BLaER1 treated with 17β-estradiol and CSF1 and Interleukin-3, amounts not matched to agents 10 nM and 100 nM (cell line): Measurements from ENCODE around the gene PDF.
A peak's percentile ranks its signal among the peaks of the same experiment; 100 is the strongest.
"Not testable (repeated sequence)": the region's sequence is repeated elsewhere in the genome, so short reads cannot be mapped to it uniquely, and the experiment has no call there.

ENCODE experiments used
- H3K27ac ChIP-seq, 11 experiments: shearing (Covaris generic); formaldehyde crosslinking; 2 replicates each; pipeline ENCODE4 v1.8.1; 2022
- H3K27me3 ChIP-seq, 11 experiments: shearing (Covaris generic); formaldehyde crosslinking; 2 replicates each; pipeline ENCODE4 v1.8.1; 2022
- H3K36me3 ChIP-seq, 11 experiments: shearing (Covaris generic); formaldehyde crosslinking; 2 replicates each; pipeline ENCODE4 v1.8.1; 2022
- H3K4me1 ChIP-seq, 10 experiments: shearing (Covaris generic); formaldehyde crosslinking; 2 replicates each; pipeline ENCODE4 v1.8.1; 2022
- H3K4me2 ChIP-seq, 11 experiments: shearing (Covaris generic); formaldehyde crosslinking; 2 replicates each; pipeline ENCODE4 v1.8.1; 2022
- H3K4me3 ChIP-seq, 10 experiments: shearing (Covaris generic); formaldehyde crosslinking; 2 replicates each; pipeline ENCODE4 v1.8.1; 2022
- H3K9ac ChIP-seq, 11 experiments: shearing (Covaris generic); formaldehyde crosslinking; 2 replicates each; pipeline ENCODE4 v1.8.1; 2022
- H3K9me3 ChIP-seq, 11 experiments: shearing (Covaris generic); formaldehyde crosslinking; replicated peaks in 1 of 11; 2 replicates each; pipeline ENCODE4 v1.8.1; 2022
- H4K20me1 ChIP-seq, 11 experiments: shearing (Covaris generic); formaldehyde crosslinking; 2 replicates each; pipeline ENCODE4 v1.8.1; 2022
- Cebpa-rat ChIP-seq, 11 experiments: shearing (Covaris generic); IDR thresholded peaks; 2 replicates each; pipeline ENCODE4 v1.8.1; 2022

PDF gene

DNA sequence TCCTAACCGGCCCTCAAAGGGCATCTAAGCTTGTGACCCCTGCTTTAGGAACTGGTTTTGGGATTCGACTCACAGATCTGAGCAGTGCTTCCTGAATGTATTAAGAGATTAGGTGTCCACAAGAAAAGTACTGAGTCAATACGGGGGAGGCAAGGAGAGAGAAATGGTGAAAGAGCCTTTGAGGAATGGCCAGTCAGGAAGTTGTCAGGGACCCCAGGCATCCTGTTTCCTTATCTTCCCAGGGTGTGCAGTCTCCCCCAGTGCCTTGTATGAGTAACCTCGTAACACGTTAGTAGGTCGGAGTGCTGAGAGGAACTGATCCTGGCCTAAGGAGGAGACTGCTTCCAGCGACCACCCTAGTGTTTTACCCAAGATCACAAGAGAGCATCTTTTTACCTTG, 37.6 kb upstream of the PDF start:
- peaks cover 0 to 22% (median 14%) of the 10 kb centered on the region in 11 experiments; a peak in 12 of 22 replicates for H3K9me3 ChIP-seq
- H3K27ac ChIP-seq, result peak overlapping the region in 9 of 11 experiments; percentile 38 to 91 (median 85); a peak in 18 of 22 replicates
- peaks cover 0 to 100% (median 95%) of the 10 kb centered on the region in 10 experiments for H3K4me1 ChIP-seq
- H3K36me3 ChIP-seq, result peaks cover 83 to 100% (median 95%) of the 10 kb centered on the region in 11 experiments
- 0 out of 20 replicates have a peak overlapping the region, but pooled peaks of 1 of the 10 experiments have one; percentile 23 for H3K4me3 ChIP-seq
- peaks cover 0 to 65% (median 11%) of the 10 kb centered on the region in 11 experiments; a peak in 6 of 22 replicates for H4K20me1 ChIP-seq
- TF ChIP-seq Cebpa-rat (IDR thresholded peaks at IDR 0.05), result no peak
- H3K27me3 ChIP-seq, result no peaks in the 10 kb centered on the region
- H3K4me2 ChIP-seq, result peak overlapping the region in 10 of 11 experiments; percentile 3 to 79 (median 64); a peak in 18 of 22 replicates
- peak overlapping the region in 9 of 11 experiments; percentile 21 to 63 (median 47); a peak in 15 of 22 replicates for H3K9ac ChIP-seq

DNA sequence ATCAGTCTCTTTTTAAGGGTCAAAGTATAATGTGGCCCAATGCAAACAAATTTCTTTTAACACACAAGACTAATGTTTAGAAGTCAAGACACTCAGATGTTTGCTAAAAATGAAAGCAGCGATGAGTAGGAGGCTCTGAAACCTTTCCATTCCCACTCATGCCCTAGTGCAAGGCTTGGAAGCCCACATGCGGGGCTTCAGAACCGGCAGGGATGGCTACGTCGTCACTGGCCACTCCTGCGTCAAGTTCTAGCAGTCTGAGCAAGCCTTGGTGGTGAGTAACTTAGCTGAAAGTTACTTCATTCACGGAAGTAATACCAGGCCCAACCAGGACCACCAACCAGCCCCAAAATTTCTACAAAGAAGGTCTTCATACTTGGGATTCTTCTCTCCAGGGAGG, 36.0 kb upstream of the PDF start:
- Histone ChIP-seq H3K36me3 (peaks cover 83 to 89% (median 85%) of the 10 kb centered on the region in 11 experiments), H3K9ac (peak overlapping the region in 2 of 11 experiments; percentile 11 to 20; a peak in 2 of 22 replicates), H3K4me2 (peak overlapping the region in 5 of 11 experiments; percentile 13 to 63 (median 17); a peak in 7 of 22 replicates), H4K20me1 (peaks cover 0 to 69% (median 11%) of the 10 kb centered on the region in 11 experiments; a peak in 6 of 22 replicates), H3K4me3 (no peak overlapping the region), H3K4me1 (peaks cover 0 to 100% (median 94%) of the 10 kb centered on the region in 10 experiments), H3K9me3 (peaks cover 0 to 22% (median 14%) of the 10 kb centered on the region in 11 experiments; a peak in 12 of 22 replicates), H3K27me3 (no peaks in the 10 kb centered on the region), H3K27ac (peak overlapping the region in 7 of 11 experiments; percentile 78 to 91 (median 87); a peak in 13 of 22 replicates)
- TF ChIP-seq Cebpa-rat (IDR thresholded peaks at IDR 0.05), result no peak

DNA sequence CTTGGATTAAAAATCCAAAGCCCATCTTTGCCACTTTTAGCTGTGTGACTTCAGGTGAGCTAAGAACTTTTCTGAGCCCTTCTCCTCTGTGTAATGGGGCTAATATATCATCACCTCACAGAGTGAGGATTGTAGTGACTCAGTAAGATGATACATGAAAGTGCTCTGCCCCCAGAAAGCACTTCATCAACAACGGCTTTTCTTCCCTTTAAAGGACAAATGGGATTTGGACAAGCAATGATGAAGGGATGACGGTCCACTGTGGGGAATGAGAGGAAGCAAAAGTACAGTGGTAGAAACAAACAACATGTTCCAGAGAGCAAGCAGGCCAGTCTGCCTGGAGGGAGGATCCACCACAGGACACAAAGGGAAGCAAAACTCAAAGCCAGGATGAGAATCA, 35.5 kb upstream of the PDF start:
- Histone ChIP-seq H3K27me3 (no peaks in the 10 kb centered on the region), H3K9me3 (peaks cover 0 to 19% (median 14%) of the 10 kb centered on the region in 11 experiments; a peak in 12 of 22 replicates), H3K36me3 (peaks cover 79 to 89% (median 82%) of the 10 kb centered on the region in 11 experiments), H4K20me1 (peaks cover 0 to 71% (median 11%) of the 10 kb centered on the region in 11 experiments; a peak in 6 of 22 replicates), H3K9ac (peak overlapping the region in 3 of 11 experiments; percentile 11 to 22 (median 20); a peak in 2 of 22 replicates), H3K4me2 (peak overlapping the region in 3 of 11 experiments; percentile 17 to 63 (median 63); a peak in 3 of 22 replicates), H3K4me3 (no peak overlapping the region), H3K27ac (peak overlapping the region in 6 of 11 experiments; percentile 78 to 91 (median 86); a peak in 12 of 22 replicates), H3K4me1 (peaks cover 0 to 100% (median 92%) of the 10 kb centered on the region in 10 experiments; a peak in 18 of 20 replicates)
- no peak for TF ChIP-seq Cebpa-rat (IDR thresholded peaks at IDR 0.05)

DNA sequence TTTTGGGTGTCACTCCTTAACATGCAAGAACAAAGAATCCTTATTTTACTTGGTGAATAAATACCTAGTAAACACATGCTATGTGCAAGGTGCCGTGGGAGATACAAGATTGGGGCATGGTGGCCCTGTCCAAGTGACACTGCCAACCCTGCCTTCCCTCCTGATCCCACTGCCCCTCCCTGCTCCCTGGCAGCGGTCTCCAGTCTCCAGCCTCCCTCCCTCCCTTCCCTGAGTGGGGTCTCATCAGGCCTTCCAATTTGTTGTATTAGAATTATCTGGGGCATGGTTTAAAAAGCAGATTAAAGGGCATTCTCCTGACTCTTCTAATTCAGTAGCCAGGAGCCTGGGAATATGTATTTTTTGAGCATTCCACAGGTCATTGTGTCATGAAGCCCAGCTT, 33.7 kb upstream of the PDF start:
- Histone ChIP-seq H3K9me3 (peaks cover 0 to under 1% (median 0%) of the 10 kb centered on the region in 11 experiments; a peak in 2 of 22 replicates), H4K20me1 (peaks cover 0 to 68% (median 11%) of the 10 kb centered on the region in 11 experiments; a peak in 6 of 22 replicates), H3K4me2 (peak overlapping the region in 8 of 11 experiments; percentile 6 to 83 (median 63); a peak in 7 of 22 replicates), H3K9ac (no peak overlapping the region; a peak in 1 of 22 replicates), H3K27me3 (no peaks in the 10 kb centered on the region), H3K36me3 (peaks cover 61 to 84% (median 76%) of the 10 kb centered on the region in 11 experiments), H3K4me1 (peaks cover 0 to 95% (median 84%) of the 10 kb centered on the region in 10 experiments; a peak in 18 of 20 replicates), H3K27ac (peak overlapping the region in 3 of 11 experiments; percentile 20 to 90 (median 85); a peak in 6 of 22 replicates), H3K4me3 (no peak overlapping the region)
- TF ChIP-seq Cebpa-rat (IDR thresholded peaks at IDR 0.05), result no peak

DNA sequence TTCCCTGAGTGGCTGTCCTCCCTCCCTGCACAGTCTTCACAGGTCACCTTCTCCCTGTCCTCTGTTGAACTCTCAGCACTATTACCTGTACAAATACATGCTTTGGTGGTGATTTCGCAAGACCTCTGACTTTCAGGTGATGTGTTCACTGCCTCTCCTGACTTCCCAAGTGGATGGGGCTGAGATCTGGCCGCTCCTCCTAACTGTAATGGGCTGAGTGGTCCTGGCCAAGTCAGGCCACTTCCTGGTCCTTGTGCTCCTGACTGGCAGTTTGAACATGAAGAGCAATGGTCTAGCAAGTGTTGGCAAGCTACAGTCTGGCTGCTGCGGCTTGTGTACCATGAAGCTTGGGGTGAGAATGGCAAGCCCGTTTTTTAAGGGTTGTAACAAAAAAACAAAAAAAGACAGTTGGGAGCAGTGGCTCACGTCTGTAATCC, 32.9 kb upstream of the PDF start:
- Histone ChIP-seq H3K36me3 (peaks cover 53 to 77% (median 68%) of the 10 kb centered on the region in 11 experiments), H3K9me3 (no peaks in the 10 kb centered on the region), H3K4me3 (no peak overlapping the region), H3K9ac (peak overlapping the region in 1 of 11 experiments; percentile 30; a peak in 1 of 22 replicates), H3K27ac (peak overlapping the region in 7 of 11 experiments; percentile 16 to 85 (median 47); a peak in 13 of 22 replicates), H3K4me2 (peak overlapping the region in 8 of 11 experiments; percentile 37 to 83 (median 63); a peak in 17 of 22 replicates), H4K20me1 (peaks cover 0 to 64% (median 11%) of the 10 kb centered on the region in 11 experiments; a peak in 6 of 22 replicates), H3K27me3 (no peaks in the 10 kb centered on the region), H3K4me1 (peaks cover 0 to 87% (median 76%) of the 10 kb centered on the region in 10 experiments; a peak in 18 of 20 replicates)
- TF ChIP-seq Cebpa-rat (IDR thresholded peaks at IDR 0.05), result peak in 7 of 11 experiments; percentile 42 to 89 (median 62); a peak in 8 of 22 replicates

DNA sequence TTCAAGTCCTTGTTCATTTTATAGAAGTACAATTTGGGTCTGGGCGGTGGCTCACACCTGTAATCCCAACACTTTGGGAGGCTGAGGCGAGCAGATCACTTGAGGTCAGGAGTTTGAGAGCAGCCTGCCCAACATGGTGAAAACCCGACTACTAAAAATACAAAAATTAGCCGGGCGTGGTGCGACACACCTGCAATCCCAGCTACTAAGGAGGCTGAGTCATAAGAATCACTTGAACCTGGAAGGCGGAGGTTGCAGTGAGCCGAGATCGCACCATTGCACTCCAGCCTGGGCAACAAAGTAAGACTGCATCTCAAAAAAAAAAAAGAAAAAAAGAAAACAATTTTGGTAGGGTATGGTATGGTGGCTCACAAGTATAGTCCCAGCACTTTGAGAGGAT, 29.7 kb upstream of the PDF start:
- H3K27ac ChIP-seq, result peak overlapping the region in 5 of 11 experiments; percentile 7 to 72 (median 29); a peak in 3 of 22 replicates
- peaks cover 0 to 80% (median 50%) of the 10 kb centered on the region in 10 experiments for H3K4me1 ChIP-seq
- not testable (repeated sequence) for H3K9me3 ChIP-seq, H3K27me3 ChIP-seq, H3K4me3 ChIP-seq, H3K9ac ChIP-seq
- H4K20me1 ChIP-seq, result peaks cover 0 to 42% (median 3%) of the 10 kb centered on the region in 11 experiments; a peak in 6 of 22 replicates
- peaks cover 25 to 57% (median 38%) of the 10 kb centered on the region in 11 experiments for H3K36me3 ChIP-seq
- H3K4me2 ChIP-seq, result peak overlapping the region in 6 of 11 experiments; percentile 4 to 27 (median 10); a peak in 7 of 22 replicates

DNA sequence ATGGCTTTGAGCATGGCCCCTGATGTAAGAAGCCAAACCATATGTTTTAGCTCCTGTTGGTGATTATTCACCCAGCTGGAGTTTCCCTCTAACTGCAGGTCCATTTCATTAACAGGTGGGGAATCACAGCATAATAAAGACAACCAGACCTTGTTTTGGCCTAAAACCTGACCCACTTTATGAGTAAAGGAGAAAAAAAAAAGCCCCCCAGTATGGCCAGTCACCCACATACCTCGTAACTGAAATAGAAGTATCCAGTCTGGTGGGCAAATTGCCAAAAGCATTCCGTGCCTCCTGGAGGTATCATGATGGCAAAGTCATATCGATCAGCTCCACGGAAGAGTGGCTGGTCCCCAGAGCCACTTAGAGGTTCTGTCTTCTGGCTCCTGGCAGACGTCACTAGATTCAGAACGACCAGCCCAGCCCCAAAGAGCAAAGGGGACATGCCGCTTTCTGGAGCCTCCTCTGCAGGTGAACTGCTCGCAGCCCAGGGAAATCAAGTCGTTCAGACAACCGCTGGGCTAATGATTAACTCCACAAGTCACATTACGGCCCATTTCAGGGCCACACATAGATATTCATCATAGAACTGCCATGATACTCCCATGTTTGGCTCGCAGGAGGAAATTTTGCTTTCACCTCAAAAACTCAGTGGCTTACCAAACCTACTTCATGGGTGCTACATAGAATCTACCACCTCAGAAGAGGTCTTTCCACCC, 21.1 kb upstream of the PDF start, which contains the start of gene TMED6:
TSS of gene TMED6 (minus strand) at position 478 of the 719 bp plus-strand sequence. CDS start at position 445, 33 bp downstream.
- no peaks in the 10 kb centered on the region for H3K9me3 ChIP-seq

DNA sequence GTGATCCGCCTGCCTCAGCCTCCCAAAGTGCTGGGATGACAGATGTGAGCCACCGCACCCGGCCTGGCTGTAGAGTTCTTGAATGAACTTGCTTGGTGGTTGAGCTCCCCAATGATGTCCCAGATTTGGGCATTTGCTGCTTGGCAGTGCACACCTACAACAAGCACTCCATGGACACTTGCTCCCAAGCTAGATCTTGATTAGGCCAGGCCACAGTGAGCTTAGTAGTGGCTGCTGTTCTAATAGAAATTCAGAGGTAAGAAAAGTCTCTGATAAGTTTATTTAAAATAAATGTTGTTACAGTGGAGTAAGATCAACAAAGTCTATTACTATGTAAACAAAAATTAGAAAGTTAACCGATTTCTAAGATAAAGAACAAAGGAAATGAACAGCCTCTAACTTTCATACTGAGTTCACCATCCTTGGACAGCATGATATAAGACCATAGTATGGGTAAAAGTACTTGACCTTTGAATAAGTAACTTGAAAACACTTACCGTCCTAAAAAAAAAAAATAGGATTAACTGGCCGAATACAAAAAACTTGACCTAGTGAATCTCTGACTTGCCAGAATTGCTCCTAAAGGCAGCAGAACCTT, 20.2 kb upstream of the PDF start:
- H3K9me3 ChIP-seq, result no peaks in the 10 kb centered on the region
- H4K20me1 ChIP-seq, result peaks cover 0 to 17% (median 0%) of the 10 kb centered on the region in 11 experiments; a peak in 4 of 22 replicates
- H3K27me3 ChIP-seq, result no peaks in the 10 kb centered on the region
- peaks cover 2 to 23% (median 17%) of the 10 kb centered on the region in 10 experiments; a peak in 19 of 20 replicates for H3K4me1 ChIP-seq
- no peak overlapping the region for H3K27ac ChIP-seq
- H3K4me3 ChIP-seq, result no peak overlapping the region
- no peak for TF ChIP-seq Cebpa-rat (IDR thresholded peaks at IDR 0.05)
- peaks cover 39 to 96% (median 74%) of the 10 kb centered on the region in 11 experiments for H3K36me3 ChIP-seq
- H3K9ac ChIP-seq, result no peak overlapping the region
- no peak overlapping the region for H3K4me2 ChIP-seq

More for the DNA sequence above, 21.1 kb upstream of the PDF start, which contains the start of gene TMED6:
- Histone ChIP-seq H3K4me2 (no peak within 1 kb of the TSS), H3K27me3 (no peaks in the 10 kb centered on the region), H3K36me3 (peaks cover 39 to 94% (median 74%) of the 10 kb centered on the region in 11 experiments), H3K4me1 (peaks cover 0 to 32% (median 9%) of the 10 kb centered on the region in 10 experiments; a peak in 18 of 20 replicates), H3K27ac (peak within 1 kb of the TSS in 1 of 11 experiments; percentile 28; a peak in 1 of 22 replicates), H3K4me3 (no peak within 1 kb of the TSS), H3K9ac (no peak within 1 kb of the TSS), H4K20me1 (peaks cover 0 to 11% (median 0%) of the 10 kb centered on the region in 11 experiments; a peak in 3 of 22 replicates)
- TF ChIP-seq Cebpa-rat (IDR thresholded peaks at IDR 0.05), result no peak
